ENCODE measurements around the gene TP53TG5. TPM values are rescaled to one million over a fixed set of nuclear protein-coding genes. Genes with fewer than 3 reads are reported as not detected.

The TP53TG5 gene
- total RNA-seq, 1 experiment from 2014 or later, result not detected

- no peak for DNase-seq (ENCODE audit: low read depth)
Observed at GRCh38 chr20:45325371-45325770, 52.8 kb downstream of the TP53TG5 start.

DNA sequence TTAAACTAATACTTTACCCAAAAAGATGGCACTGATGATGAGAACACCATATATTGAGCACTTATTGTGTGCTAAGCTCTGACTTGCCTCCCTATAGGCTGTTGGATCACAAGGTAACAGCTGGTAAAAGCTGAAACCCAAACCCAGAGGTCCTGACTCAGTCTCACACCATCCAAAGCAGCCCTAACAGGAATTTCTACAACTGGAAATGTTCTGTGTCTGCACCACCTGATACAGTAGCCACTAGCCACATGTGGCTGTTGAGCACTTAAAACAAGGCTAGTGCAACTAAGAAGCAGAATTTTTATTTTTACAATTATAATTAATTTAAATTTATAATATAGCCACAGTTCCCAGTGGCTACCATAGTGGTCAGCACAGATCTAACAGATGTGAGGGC is 54.4 kb downstream of the TP53TG5 start:
- no peak for DNase-seq (ENCODE audit: low read depth)

GRCh38 chr20:45322952-45323383 is 55.2 kb downstream of the TP53TG5 start:
- DNase-seq (ENCODE audit: low read depth), result peak; percentile 76

Other genes starting within 250 kb of the TP53TG5 start
- gene PI3, start 203.4 kb downstream of the TP53TG5 start, total RNA-seq (2014; rRNA removed; shearing (Covaris generic)), result not detected in 2 replicates
- gene SEMG1, start 171.3 kb downstream of the TP53TG5 start, total RNA-seq (2014; rRNA removed; shearing (Covaris generic)), result not detected in 2 replicates
- gene SEMG2, start 157.0 kb downstream of the TP53TG5 start, total RNA-seq (2014; rRNA removed; shearing (Covaris generic)), result not detected in 2 replicates
- gene SLPI, start 123.8 kb downstream of the TP53TG5 start, total RNA-seq (2014; rRNA removed; shearing (Covaris generic)), result 0.30 TPM in 1 of 2 replicates, not detected in the other
- not detected in 2 replicates for gene RBPJL, start 71.5 kb downstream of the TP53TG5 start, total RNA-seq (2014; rRNA removed; shearing (Covaris generic))
- gene MATN4, start 70.0 kb downstream of the TP53TG5 start, total RNA-seq (2014; rRNA removed; shearing (Covaris generic)), result not detected in 2 replicates
- 177 and 189 TPM in 2 replicates for gene SDC4, start 29.9 kb downstream of the TP53TG5 start, total RNA-seq (2014; rRNA removed; shearing (Covaris generic))
- 26.7 and 29.4 TPM in 2 replicates for gene SYS1, start 15.2 kb downstream of the TP53TG5 start, total RNA-seq (2014; rRNA removed; shearing (Covaris generic))
- 15.4 and 17.6 TPM in 2 replicates for gene DBNDD2, start 30.0 kb upstream of the TP53TG5 start, total RNA-seq (2014; rRNA removed; shearing (Covaris generic))
- 250 and 270 TPM in 2 replicates for gene PIGT, start 37.8 kb upstream of the TP53TG5 start, total RNA-seq (2014; rRNA removed; shearing (Covaris generic))
- not detected in 2 replicates for gene WFDC2, start 91.4 kb upstream of the TP53TG5 start, total RNA-seq (2014; rRNA removed; shearing (Covaris generic))
- not detected in 2 replicates for gene SPINT3, start 137.3 kb upstream of the TP53TG5 start, total RNA-seq (2014; rRNA removed; shearing (Covaris generic))
- gene WFDC6, start 161.2 kb upstream of the TP53TG5 start, total RNA-seq (2014; rRNA removed; shearing (Covaris generic)), result not detected in 2 replicates
- gene EPPIN, start 169.1 kb upstream of the TP53TG5 start, total RNA-seq (2014; rRNA removed; shearing (Covaris generic)), result not detected in 2 replicates
- not detected in 2 replicates for gene WFDC8, start 201.0 kb upstream of the TP53TG5 start, total RNA-seq (2014; rRNA removed; shearing (Covaris generic))

Measured in M059J (cell line).